Right hindlimb (tissue), 1 donor: Measurements from ENCODE around the gene GPC5.

Source experiments
- DNase-seq: peaks from one replicate; pipeline ENCODE4 v3.0.0-alpha.2; 2018

GPC5 gene

DNA sequence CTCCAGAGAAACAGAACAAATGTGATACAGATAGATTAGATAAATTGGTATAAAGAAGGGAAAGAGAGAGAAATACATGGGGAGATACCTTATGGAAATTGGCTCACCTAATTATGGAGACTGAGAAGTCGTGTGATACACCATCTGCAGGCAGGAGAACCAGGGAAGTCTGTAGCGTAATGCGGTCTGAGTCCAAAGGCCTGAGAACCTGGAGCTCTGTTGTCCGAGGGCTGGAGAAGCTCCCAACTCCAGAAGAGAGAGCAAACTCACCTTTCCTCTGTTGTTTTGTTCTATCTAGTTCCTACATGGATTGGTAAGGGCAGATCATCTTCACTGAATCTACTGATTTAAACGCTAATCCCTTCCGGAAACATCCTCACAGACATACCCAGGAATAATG lies 1179.9 kb downstream of the GPC5 start:
- DNase-seq = no peak

DNA sequence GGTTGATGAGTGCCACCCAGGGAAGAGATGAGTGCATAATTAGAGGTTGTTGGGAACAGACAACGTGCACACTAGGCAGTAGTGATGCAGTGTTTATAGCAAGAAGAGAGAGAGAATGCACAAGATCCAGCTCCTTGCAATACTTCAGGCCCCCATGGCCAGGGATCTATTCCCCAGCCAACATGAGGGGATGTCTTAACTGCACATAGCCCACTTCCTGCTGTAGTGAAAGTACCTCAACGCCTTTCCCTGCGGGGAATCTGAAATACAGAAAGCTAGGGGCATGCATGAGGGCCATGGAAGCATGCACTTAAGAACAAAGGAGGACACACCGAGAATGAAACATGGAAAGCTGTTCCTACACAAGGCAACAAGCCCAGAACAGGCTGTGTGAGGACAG lies 1191.5 kb downstream of the GPC5 start:
- no peak for DNase-seq

DNA sequence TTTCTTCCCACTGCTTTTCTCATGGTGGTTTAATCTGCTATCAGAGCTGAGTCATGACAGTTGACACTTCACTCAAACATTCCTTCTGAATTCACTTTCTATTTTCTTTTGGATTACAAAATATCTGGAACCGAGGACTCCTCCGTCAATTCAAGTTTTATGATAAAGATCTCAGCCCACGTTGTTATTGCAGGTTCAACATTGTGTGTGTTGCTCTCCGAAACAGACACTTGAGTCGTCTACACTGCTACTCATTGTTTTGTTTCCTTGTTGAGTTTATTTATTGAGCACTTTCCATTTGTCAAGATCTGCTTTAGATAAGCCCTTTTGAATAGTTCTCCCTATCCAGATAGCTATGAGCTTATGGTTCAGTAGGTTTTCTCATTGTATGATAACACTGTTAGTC lies 1192.1 kb downstream of the GPC5 start:
- no peak for DNase-seq

DNA sequence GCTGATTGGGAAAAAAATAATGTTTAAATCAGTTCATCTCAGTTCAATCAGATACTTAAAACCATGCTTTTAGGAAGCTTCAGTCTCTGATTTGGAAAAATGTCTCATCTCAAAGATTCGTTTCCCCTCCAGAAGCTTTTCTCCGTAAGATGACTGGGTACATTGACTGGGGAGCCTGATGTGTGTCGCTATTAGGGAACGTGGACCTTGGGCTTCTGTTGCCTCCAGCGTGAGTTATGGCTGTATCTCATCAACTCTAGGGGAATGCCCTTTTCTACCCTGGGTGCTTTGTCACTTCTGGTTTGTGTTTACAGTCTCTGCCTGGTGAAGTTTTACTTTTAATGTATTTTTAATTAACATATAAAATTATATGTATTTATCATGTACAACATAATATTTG lies 1192.7 kb downstream of the GPC5 start:
- DNase-seq = no peak

DNA sequence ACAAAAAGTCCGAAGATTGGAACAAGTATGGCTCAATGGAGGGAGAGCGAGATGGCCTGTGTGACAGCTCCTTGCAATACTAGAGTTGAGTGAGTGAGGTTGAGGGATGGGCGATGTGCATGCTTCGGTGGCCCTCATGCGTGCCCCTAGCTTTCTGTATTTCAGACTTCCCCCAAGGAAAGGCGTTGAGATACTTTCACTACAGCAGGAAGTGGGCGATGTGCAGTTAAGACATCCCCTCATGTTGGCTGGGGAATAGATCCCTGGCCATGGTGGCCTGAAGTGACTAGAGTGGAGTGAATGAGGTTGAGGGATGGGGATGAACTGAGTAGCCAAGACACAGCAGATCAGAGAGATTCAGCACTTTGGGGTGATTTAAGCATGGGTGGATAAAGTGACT lies 1194.3 kb downstream of the GPC5 start:
- no peak for DNase-seq

DNA sequence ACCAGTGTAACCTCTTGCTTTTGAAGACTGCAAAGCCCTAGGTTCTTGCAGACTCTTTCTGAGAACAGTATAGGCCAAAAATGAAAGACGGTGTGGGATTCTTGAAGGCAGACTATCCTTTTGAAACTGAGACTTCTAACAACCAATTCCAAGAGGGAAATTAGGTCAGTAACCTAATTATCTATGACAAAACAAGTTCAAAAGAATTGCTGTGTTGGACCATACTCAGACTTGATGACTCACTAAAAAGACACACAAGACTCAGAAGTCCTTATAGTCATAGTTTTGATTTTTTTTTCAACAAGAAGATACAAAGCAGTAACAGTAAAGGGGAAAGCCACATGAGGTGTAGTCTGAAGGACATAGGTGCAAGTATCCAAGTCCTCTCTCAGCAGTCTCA lies 1204.1 kb downstream of the GPC5 start:
- no peak for DNase-seq

DNA sequence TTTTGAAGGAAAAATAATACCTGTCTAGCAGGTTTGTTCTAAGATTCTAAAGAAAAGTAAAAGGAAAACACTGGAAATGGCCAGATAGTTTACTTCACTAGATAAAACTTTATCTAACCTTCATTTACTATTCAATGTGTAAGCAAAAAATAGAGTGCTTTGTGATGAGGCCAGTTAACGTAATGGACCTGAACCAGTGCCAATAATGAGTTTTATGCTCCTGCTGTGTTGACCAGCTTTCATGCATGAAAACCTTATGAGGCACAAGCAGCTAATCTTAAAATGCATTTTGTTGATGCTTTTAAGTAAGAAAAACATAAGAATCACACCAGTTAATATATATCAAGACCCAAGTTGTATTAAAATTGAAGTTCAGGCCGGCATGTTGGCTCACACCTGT lies 1211.0 kb downstream of the GPC5 start:
- DNase-seq = no peak

DNA sequence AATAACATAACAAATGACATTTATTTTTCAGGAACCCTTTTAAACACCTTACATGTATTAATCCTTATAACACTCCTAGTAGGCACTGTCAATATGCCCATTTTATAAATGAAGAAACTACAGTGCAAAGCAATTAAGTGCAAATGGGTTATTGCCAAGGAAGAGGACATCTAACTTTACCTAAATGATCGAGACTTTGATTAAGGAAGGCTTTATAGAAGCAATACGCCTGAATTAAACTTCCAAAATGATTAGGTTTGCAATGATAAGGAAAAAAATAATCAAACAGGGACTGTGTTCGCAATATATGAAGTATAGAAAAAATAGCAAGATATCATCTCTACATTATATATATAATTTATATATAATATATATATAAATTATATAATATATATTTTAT lies 1214.5 kb downstream of the GPC5 start:
- no peak for DNase-seq

DNA sequence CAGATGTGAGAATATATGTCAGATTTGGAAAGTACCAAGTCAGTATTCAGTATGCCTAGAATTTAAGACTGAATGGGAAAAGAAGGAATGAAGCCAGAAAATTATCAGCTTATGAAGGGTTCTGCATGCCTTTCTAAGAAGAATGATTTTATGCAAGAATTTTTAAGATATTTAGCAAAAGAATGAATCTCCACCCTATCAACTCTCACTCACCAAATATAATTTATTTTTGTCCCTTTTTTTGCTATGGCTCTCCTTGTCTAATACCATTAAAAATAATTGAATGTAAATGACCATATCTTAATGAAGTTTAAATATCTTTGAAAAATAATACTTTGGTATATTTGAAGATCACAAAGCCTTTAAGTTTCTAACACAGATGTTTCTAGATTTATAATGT lies 1215.5 kb downstream of the GPC5 start:
- DNase-seq = no peak

DNA sequence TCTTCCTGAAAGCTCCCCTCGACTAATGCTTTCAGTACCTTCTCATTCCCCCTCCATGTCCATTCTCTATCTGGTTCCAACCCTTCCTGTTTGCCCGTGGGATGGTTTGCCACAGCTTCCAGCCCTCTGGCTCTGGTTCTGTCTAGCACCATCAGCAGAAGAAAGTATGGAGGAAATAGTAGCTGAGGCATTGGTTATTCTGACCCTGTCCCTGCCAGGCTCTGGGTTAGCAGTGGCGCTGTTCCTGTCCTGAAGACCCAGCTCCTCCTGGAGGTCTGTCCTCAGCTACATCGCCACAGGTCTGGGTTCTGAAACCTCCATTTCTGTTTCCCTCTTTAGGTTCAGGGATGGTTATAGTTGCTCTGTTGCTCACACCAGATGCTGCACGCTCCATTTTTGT lies 1223.6 kb downstream of the GPC5 start:
- no peak for DNase-seq

DNA sequence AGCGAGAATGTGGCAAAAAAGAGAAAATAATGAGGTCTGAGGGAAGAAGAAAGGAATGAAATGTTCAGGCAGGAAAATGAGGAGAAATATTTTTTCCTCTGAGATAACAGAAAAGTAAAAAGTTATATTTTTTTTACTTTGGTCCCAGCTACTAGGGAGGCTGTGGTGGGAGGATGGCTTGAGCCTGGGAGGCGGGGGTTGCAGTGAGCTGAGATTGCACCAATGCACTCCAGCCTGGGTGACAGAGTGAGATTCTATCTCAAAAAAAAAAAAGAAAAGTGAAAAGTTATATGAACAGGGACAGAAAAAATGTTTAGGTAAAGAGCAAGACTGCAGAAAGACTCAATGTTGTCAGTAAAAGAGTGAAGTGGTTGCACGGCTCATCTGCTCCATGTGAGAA lies 1224.5 kb downstream of the GPC5 start:
- no peak for DNase-seq

DNA sequence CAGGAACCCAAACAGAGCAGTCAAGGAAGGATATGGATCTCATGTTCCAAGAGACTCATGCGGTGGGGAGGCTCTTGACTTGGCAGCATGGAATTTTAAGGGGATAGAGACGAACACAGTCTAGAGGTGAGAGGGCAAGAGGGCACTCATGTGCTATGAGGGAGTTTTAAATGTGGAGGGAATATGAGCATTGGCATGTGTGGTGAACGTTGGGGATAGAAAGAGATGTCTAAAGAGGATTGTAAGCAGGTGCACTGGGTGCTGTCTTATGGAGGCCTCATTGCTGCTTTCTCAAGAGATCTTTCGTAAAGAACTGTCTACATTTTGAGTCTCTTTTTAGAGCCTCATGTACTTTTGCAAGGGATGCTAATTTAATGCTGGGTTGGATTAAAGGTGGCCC lies 1227.9 kb downstream of the GPC5 start:
- DNase-seq = no peak

DNA sequence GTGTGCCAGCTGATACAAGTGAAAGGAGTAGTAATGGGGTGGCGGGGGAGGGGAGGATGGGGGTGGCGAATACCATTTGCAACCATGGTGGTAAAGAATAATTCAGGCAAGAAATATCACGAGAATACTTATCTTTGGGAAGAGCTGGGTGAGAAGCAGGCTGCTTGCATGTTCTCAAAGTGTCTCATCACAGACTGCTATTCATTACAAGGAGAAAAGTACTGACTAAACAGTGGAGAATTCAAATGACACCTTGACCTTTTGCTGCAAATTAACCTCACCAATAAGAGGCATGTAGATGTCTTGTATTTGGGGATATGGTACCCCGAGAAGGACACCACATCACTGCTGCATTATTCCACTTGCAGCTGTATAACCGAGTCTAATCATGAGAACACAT lies 1242.5 kb downstream of the GPC5 start:
- DNase-seq = no peak

DNA sequence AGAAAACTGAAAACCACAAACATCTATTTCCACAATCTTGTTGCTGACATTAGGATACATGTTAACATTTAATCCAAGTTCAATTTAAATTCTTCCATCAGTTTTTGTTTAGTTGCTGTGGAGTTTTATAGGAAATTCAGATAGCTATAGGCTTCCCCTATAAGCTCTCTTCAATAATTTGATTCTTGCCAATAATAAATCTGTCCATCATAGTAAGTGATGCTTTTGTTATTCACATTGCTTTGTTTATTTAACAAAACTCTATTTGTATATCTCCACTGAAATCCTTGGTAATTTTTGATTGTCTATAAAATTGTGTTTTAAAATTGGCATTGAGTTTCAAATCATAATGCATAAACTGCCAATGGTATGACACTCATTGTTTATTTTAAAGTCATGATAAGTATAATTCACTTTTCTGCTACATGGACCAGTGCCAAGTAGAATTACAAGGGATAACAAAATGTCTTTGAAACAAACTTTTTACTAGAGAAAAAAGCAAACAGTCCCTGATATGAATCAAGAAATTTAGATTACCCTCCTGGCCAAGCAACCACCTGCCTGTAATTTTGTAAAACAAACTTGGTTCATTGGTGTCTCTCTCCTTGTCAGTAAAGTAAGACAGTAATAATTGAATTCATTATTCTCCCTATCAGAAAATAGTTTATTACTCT lies 1250.9 kb downstream of the GPC5 start:
- DNase-seq = no peak

DNA sequence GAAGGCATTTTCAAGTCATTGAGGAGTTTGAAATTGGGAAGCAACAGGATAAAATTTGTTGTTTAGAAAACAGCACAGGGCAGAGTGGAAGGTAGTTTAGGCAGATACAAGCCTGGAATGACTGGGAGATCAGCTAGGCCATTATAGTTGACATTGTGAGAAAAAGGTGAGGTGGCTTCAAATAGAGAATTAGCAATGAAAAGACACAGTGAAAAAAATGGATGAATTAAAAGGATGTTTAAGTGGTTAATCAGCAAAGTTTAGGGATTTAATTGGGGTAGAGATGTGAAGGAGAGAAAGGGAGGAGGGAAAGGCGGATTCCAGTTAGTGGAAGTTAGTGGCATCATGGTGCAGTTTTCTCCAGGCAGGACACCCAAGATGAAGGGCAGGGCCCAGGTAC lies 1257.7 kb downstream of the GPC5 start:
- no peak for DNase-seq

DNA sequence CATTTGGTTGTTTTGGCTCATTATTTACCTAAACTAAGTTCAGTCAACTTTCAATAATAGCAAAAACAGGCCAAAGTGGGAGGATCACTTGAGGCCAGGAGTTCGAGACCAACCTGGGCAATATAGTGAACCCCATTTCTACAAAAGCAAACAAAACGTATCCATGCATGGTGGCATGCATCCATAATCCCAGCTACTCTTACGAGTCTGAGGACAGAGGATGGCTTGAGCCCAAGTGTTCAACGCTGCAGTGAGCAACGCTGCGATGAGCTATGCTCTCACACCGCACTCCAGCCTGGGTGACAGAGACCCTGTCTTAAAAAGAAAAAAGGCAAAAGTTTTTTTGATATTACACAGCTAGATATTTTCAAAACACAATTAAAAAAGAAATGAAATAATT lies 1258.2 kb downstream of the GPC5 start:
- no peak for DNase-seq

DNA sequence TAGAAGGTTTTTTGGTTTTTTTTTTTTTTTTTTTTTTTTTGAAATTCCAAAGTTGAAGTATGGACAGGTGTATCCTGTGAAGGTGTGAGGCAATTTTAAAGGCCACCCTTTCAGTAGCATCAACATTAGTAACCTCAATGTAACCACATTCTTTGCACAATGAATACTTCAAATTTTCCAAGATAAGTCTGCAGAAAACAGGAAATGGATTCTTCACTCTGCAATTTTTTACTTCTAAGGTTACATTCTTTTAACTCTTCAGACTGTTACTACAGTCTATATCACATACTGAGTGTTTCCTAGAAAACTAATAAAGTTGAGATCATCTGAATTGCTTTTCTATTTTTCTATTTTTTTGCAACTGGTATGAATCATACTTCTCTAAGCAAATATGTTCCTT lies 1259.1 kb downstream of the GPC5 start:
- no peak for DNase-seq

DNA sequence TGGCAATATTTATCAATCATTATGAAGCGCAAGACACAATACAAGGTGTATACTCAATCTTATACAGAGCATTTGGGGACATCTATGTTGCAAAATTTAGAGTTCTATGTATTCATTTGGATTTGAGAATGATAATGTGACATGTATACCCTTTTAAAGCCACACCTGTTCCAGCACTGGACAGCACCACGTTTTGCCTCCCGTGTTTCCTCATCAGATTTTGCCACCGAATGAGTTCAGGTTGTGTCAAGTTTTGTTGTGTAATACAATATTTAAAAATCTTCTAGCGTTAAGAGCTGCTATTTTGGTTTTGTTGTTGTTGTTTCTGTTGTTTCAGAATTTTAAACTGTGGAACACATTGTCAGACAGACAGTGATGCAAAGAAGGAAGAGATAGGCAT lies 1259.9 kb downstream of the GPC5 start:
- DNase-seq = no peak

DNA sequence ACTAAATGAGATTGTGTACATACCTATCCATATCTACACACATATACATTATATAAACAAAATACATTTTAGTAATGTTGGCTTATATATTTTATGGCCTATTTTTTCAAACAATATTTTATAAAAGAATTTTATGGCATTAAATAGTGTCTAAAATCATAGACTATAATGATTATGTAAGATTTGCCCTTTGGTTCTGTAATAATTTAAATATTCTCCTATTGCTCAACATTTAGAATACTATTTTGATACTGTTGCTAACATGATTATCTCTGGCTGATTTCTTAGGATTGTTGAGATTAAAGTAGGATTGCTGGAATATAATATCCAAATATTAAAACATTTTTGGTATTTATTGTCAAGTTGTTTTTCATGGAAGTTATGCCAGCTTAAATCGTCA lies 1263.0 kb downstream of the GPC5 start:
- no peak for DNase-seq

DNA sequence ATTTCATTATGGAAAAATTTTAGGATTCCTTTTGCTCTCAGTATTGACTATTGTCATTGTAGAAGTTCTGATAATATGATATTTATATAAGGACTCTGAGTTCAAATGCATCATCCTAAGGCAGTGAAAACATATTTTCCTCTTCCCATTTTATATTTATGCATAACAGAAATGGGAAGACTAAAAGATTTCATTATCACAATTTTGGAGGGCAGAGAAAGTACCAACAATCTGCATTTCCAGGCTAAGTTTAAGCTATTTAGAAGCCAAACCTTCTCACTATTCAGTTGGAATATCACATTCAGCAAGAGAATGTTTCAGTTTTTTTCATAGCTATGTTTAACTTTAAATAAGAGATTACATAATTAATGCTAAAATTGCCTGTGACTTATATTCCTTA lies 1269.7 kb downstream of the GPC5 start:
- DNase-seq = no peak

DNA sequence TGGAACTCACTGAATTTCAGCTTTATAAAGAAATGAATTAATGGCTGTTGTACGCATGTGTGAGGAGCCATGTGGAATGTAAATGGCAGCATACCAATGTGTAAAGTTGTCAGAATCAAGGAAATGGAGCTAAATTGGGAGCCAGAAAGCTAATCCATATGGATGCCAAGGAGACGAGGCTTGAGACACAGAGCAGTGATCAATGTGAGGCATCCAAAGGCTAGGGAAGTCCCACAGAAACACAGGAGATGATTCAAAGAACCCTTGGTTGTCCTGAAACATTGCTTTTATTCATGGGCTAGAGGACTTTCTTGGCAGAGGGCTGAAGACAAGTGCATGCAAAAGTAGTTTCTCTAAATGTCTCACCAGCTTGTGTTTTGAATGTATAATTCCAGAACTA lies 1271.7 kb downstream of the GPC5 start:
- no peak for DNase-seq

DNA sequence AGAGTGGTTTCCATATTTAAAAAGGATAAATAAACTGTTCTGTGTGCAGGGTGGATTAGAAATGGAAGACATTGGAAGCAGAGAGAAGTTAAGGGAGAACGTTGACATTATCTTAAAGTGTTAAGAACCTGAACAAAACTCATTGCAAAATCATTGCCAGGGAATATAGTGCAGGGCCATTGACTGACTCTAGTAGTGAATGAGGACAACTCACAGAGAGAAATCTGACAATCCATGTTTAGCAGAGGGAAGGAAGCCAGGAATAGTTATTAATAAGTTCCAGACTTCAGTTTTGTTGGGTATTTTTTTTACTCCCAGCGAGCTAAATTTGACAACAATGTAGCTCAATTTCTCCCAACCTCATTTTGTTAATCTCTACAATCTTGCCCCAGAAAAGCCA lies 1273.4 kb downstream of the GPC5 start:
- DNase-seq = no peak

DNA sequence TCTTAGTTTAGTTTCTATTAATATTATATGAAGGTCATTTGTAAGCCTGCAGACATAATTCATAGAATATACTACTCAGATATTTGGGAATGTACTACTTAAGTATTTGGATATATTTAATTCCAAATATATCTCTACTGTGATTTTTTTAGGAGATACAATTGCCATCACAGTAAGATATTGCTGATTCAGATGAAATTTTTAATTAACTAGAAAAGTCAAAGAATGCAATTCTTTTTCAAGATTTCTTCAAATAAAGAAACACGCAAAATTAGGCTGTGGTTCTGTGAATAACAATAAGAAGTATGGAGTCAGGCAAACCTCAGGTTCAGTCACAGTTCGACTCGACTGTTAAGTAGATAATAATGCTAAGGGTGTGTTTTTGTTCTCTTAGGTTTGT lies 1277.8 kb downstream of the GPC5 start:
- DNase-seq = no peak

DNA sequence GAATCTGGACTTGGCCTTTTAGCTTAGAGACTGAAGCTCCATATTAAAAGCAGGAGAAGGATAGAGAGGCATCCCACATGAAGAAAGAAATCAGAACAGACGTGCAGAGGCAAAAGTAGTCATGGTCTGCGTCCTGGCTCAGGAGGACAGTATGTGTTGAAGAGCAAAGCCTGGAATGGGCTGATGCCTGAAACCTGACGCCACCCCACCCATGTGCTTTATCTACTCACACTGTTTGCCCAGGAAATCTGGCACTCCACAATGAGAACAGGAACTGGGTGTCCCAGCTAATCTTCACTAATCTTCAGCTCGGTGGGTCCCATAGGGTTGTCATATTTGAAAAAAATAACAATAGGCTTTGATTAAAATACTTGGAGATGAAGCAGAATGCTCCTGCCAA lies 1279.2 kb downstream of the GPC5 start:
- no peak for DNase-seq

DNA sequence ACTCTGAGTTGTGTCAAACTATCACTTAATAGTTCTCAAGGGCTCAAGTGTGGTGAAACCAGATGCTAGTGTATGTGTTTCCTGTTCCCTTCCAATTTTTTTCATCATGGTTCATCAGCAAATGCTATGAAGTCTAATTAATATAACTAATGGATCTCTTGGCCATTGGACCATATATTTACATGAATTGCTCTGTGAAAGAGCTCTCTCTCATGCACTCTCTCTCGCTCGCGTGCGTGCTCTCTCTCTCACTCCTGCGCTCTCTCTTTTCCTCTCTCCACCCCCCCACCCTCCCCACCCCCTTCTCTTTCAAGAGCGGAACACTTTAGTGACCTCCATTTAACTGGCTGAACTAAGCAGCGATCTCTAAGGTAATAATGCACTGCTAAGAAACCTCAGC lies 1281.2 kb downstream of the GPC5 start:
- no peak for DNase-seq

DNA sequence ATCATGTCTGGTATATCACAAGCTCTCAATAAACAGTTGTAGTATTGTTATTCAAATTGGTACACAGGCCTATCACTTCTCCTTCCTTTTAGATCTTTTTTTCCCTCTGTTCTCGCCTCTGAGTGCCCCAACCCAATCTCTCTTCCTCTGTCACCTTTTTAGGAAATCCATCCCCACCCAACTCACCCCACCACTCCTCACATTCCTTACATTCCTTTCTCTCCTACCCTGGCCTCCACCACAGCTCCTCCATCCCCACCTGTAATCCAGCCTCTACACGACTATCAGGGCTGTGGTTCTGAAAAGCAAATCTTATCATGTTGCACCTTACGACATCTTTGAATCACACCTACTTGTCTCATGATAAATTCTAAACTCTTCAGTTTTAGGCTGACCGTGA lies 1282.8 kb downstream of the GPC5 start:
- no peak for DNase-seq
